Heart left ventricle (tissue), 16 donors: ENCODE data around the gene EML6. TPM values are rescaled to one million over a fixed set of nuclear protein-coding genes. Genes with fewer than 3 reads are reported as not detected.

ENCODE experiments used
- ATAC-seq, 4 donors: fragments of 200-7000 bp; cut with Tn5 transposase; one replicate each; pipeline ENCODE4 v1.9.1; 2020 to 2022; ENCODE audit warnings: moderate library complexity in 4 of 4, mild to moderate bottlenecking in 3 of 4, moderate number of reproducible peaks in 1 of 4
- DNase-seq, 5 donors: peaks; one replicate each; pipeline ENCODE4 v3.0.0-alpha.2; 2020
- H3K27ac ChIP-seq, 12 donors: fragments of 200-600 bp; sonication (generic) in 4 of 12; one replicate each; pipeline versions ENCODE4 v1.5.0 to v1.8.0; 2016 to 2022; ENCODE audit warnings: mild to moderate bottlenecking in 2 of 12
- H3K27me3 ChIP-seq, 9 donors: fragments of 200-600 bp; sonication (generic) in 2 of 9; one replicate each; pipeline versions ENCODE4 v1.5.1 to v1.8.0; 2016 to 2022; ENCODE audit warnings: mild to moderate bottlenecking in 3 of 9
- H3K36me3 ChIP-seq, 9 donors: fragments of 200-600 bp; sonication (generic) in 2 of 9; one replicate each; pipeline versions ENCODE4 v1.5.0 to v1.8.0; 2018 to 2022; ENCODE audit warnings: mild to moderate bottlenecking in 2 of 9
- H3K4me1 ChIP-seq, 12 donors: fragments of 200-600 bp; sonication (generic) in 4 of 12; one replicate each; pipeline versions ENCODE4 v1.5.0 to v1.8.0; 2016 to 2022; ENCODE audit warnings: mild to moderate bottlenecking in 3 of 12
- H3K4me3 ChIP-seq, 12 donors: fragments of 200-600 bp; sonication (generic) in 4 of 12; one replicate each; pipeline versions ENCODE4 v1.5.0 to v1.8.0; 2017 to 2022; ENCODE audit warnings: mild to moderate bottlenecking in 9 of 12, moderate library complexity in 4 of 12
- H3K9me3 ChIP-seq, 12 donors: fragments of 200-600 bp; sonication (generic) in 4 of 12; one replicate each; pipeline versions ENCODE4 v1.5.0 to v1.8.0; 2016 to 2022; ENCODE audit warnings: mild to moderate bottlenecking in 1 of 12
- POLR2A ChIP-seq, 2 donors: fragments of 450-650 bp; IDR thresholded peaks; one replicate each; pipeline ENCODE4 v1.6.1; 2017; ENCODE audit warnings: antibody characterized with exemption in 2 of 2, mild to moderate bottlenecking in 2 of 2, moderate library complexity in 2 of 2
- WGBS, 4 donors: extraction: QIAGEN DNeasy Blood & Tissue Kit in 2 of 4; methylation state at CpG; one replicate each; pipeline versions ENCODE4 v1.1.5 to v1.1.7; 2013 to 2018; 5-methylcytosine and 5-hydroxymethylcytosine counted together
- intact Hi-C, 10 donors: fragments of 100-400 bp; cut with DNase I; formaldehyde crosslinking; loops; one replicate each; pipeline versions ENCODE4 v1.11.1 to v1.14.2; 2022
- polyA plus RNA-seq, 2 donors: library from polyadenylated mRNA; stranded (reverse); fragments of 200-250 nt; gene quantifications; one replicate each; pipeline ENCODE4 v1.2.3, GENCODE V29; 2013
- total RNA-seq, 9 donors: library from RNA; depleted of rRNA in 2 of 9; stranded (reverse); fragments of >200 nt in 2 of 9; fragmentation: NEBNext Ultra II Directional in 3 of 9; extraction: Animal tissue kit (Norgen Biotek cat#: 25700) in 3 of 9; gene quantifications; one replicate each; pipeline versions ENCODE4 v1.1.0 to v1.2.4, GENCODE V29; 2016 to 2023
- TF ChIP-seq, protein P1 (sequence below), 12 donors: fragments of 200-600 bp; sonication (generic) in 4 of 12; IDR thresholded peaks; one replicate each; pipeline versions ENCODE4 v1.5.0 to v1.8.0; 2018 to 2022; ENCODE audit warnings: antibody characterized with exemption in 12 of 12, mild to moderate bottlenecking in 5 of 12
- donor health status: ischemic (EF 13 %, LVEDD 7.1; RV severe dilation, severe dysfunction).
- donor health status: healthy with polysubstance abuse.
- donor health status: DM: no; HTN: yes; CAD: no.
- donor health status: DM: no; HTN: no; CAD: no.
- donor health status: ischemic (EF 25% LVEDD 6.9; RV normal size, moderate dysfunction).
- donor health status: ischemic (EF 25% LVEDD 5.7; RV mildly dilated, moderate dysfunction).
- donor health status: healthy.
- donor health status: DM: yes; HTN: yes; CAD: no.
- donor health status: ischemic (EF 35%, LVEDD 5.7; RV mildly dilated, moderate dysfunction).
- donor health status: nonischemic (EF 11% LVEDD 7.7; RV severe dilation, severe dysfunction).
- donor health status: DM: yes; HTN: yes; CAD: no.
- donor health status: PGD.
- donor health status: ischemic (EF 29% LVEDD 5.4; RV normal size, mild dysfunction).
- donor health status: nonischemic (EF 23%, LVEDD 6.1; RV moderate dilation, normal function).

The EML6 gene
- total and polyA plus RNA-seq, 11 donors = 0.08 to 1.2 (median 0.58) TPM

DNA sequence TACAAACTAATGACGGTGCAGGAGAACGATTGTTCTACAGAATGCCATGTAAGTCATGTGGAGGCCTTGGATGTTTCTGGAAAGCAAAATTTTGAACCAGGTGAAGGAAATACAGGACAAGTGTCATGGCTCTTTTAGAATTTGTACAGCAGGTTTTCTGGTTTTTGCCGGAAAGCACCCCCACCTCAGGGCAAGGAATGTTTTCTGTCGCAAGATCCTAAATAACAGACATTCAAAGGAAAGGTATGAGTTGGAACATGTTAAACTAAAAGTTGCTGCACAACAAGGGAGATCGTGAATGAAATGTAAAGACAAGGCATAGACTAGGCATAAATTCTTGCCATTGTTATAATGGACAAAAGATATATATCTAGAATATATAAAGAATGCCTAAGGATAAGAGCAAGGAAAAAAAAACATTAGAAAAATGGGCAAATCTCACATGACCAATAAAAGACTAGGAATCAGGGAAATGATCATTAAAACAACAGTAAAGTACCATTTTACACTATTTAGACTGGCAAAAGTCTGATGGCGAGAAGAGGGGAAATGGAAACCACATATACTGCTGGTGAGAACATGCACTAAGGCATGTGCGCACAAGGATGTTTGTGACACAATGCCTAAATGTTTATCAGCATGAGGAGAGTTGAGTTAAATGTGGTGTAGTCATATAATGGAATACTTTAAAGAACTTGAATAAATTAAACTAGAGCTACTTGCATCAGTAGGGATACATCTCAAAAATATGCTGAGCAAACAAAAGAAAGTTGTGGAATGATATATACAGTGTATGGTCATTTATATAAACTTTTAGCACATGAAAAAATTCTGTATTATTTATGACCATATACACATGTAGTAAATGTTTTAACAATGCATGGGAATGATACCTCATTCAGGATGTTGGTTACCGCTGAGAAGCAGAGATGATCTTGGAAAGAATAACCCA lies 127.0 kb downstream of the EML6 start:
- Histone ChIP-seq H3K4me3 (no peak overlapping the region), H3K4me1 (no peaks in the 10 kb centered on the region), H3K27ac (no peak overlapping the region), H3K27me3 (no peaks in the 10 kb centered on the region), H3K36me3 (no peaks in the 10 kb centered on the region), H3K9me3 (no peaks in the 10 kb centered on the region)
- ATAC-seq = no peak
- no peak for DNase-seq
- WGBS, 4 donors = 94 to 96% (median 95%) methylated on average over 8 of the region's 8 CpGs
- TF ChIP-seq POLR2A (IDR thresholded peaks at IDR 0.05) = no peak
- TF ChIP-seq, protein P1, sequence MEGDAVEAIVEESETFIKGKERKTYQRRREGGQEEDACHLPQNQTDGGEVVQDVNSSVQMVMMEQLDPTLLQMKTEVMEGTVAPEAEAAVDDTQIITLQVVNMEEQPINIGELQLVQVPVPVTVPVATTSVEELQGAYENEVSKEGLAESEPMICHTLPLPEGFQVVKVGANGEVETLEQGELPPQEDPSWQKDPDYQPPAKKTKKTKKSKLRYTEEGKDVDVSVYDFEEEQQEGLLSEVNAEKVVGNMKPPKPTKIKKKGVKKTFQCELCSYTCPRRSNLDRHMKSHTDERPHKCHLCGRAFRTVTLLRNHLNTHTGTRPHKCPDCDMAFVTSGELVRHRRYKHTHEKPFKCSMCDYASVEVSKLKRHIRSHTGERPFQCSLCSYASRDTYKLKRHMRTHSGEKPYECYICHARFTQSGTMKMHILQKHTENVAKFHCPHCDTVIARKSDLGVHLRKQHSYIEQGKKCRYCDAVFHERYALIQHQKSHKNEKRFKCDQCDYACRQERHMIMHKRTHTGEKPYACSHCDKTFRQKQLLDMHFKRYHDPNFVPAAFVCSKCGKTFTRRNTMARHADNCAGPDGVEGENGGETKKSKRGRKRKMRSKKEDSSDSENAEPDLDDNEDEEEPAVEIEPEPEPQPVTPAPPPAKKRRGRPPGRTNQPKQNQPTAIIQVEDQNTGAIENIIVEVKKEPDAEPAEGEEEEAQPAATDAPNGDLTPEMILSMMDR (IDR thresholded peaks at IDR 0.05) = no peak
- intact Hi-C loops = no loop called here

DNA sequence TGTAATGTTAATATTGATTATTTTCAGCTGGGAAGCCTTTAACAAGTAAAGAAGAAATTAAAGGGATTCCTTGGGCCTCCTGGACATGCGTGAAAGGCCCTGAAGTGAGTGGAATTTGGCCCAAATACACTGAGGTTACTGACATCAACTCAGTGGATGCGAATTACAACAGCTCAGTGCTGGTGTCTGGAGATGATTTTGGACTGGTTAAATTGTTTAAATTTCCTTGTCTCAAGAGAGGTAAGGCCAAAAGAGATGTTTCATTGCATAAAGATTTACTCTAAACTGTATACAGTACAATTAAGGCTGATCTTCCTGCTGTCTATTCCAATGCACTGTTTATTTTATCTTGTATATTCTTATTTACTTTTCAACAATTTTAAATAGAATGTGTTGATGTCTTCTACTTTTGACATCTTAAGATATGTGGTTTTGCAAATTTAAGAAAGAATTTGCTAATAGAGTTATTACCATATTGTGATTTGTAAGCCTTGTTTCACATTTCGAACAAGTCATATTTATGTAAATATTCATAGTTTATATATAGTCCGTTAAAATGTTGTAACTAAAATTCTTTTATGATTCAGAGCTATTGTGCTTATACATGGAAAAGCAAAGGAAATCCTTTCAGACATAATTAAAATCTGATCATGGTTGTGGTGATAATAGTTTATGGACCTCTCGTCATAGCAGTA lies 130.3 kb downstream of the EML6 start:
- intact Hi-C loops = no loop called here
- Histone ChIP-seq H3K4me3 (no peak overlapping the region), H3K9me3 (no peaks in the 10 kb centered on the region), H3K4me1 (no peaks in the 10 kb centered on the region), H3K27ac (no peak overlapping the region), H3K36me3 (no peaks in the 10 kb centered on the region), H3K27me3 (no peaks in the 10 kb centered on the region)
- DNase-seq (no peak), ATAC-seq (no peak)
- TF ChIP-seq POLR2A (IDR thresholded peaks at IDR 0.05) = no peak
- TF ChIP-seq, protein P1 (IDR thresholded peaks at IDR 0.05) = no peak
- 93 to 97% (median 94%) methylated on average over 5 of the region's 5 CpGs for WGBS, 4 donors

DNA sequence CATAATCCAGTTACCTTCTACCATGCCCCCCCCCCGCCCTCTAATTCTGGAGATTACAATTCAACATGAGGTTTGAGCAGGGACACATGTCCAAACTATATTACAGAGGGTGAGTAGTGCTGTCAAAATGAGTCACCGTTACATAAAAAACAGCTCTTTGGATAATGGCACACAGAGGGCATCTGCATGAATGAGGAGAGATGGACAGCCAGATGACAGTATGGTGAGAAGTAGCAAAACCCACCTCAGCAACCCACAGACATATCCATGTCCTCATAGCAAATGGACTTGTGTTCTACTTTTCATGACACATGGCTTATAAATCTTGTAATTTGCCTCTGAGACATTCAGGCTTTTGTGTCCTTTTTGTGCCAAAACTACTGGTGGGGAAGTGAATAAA lies 132.0 kb downstream of the EML6 start:
- intact Hi-C loops = no loop called here
- TF ChIP-seq, protein P1 (IDR thresholded peaks at IDR 0.05) = no peak
- TF ChIP-seq POLR2A (IDR thresholded peaks at IDR 0.05) = no peak
- Histone ChIP-seq H3K4me3 (no peak overlapping the region), H3K36me3 (no peaks in the 10 kb centered on the region), H3K27me3 (no peaks in the 10 kb centered on the region), H3K4me1 (no peaks in the 10 kb centered on the region), H3K9me3 (no peaks in the 10 kb centered on the region), H3K27ac (no peak overlapping the region)
- 85 to 92% (median 87%) methylated on average over 2 of the region's 2 CpGs for WGBS, 4 donors
- no peak for DNase-seq
- no peak for ATAC-seq

DNA sequence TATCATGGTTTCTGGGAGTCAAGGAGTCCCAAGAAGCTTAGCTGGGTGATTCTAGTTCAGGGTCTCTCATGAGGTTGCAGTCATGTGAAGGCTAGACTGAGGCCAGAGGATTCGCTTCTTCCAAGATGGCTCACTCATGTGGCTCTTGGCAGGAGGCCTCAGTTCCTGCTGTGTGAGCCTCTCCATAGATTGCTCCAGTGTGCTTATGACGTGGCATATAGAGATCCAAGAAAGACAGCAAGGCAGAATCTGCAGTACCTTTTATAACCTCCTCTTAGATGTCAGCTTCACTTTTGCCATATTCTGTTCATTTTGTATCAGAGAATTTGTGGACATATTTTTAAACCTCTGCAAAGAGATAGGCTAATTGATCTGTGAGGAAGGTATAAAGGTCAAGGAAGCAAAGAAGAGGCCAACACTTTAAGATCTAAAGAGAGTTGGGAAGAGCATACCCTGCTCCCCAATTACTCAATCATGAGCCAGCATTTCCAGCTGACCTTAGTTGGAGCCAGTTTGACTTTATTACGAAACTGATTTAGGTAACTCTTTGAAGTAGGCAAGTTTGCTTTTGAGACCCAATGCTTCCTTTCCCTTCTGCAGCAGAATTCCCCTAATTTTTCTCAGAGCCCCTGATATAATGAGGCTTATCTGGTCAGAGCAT lies 134.7 kb downstream of the EML6 start:
- Histone ChIP-seq H3K4me1 (no peaks in the 10 kb centered on the region), H3K27ac (no peak overlapping the region), H3K27me3 (no peaks in the 10 kb centered on the region), H3K4me3 (no peak overlapping the region), H3K36me3 (no peaks in the 10 kb centered on the region), H3K9me3 (peaks cover 0 to 11% (median 0%) of the 10 kb centered on the region in 12 donors)
- intact Hi-C loops = no loop called here
- ATAC-seq (no peak), DNase-seq (no peak)
- WGBS, 4 donors = 62 to 89% (median 71%) methylated on average over 3 of the region's 3 CpGs
- TF ChIP-seq, protein P1 (IDR thresholded peaks at IDR 0.05) = no peak
- TF ChIP-seq POLR2A (IDR thresholded peaks at IDR 0.05) = no peak
